Prostate gland (tissue), 2 donors: ENCODE data around the gene TMEM114.

ENCODE experiments used
- POLR2A ChIP-seq: fragments of 450-650 bp; IDR thresholded peaks from one replicate; pipeline ENCODE4 v1.6.1; 2016; ENCODE audit warnings: antibody characterized with exemption, mild to moderate bottlenecking
- POLR2AphosphoS5 ChIP-seq: sonication (generic); formaldehyde crosslinking; IDR thresholded peaks from one replicate; pipeline ENCODE4 v1.6.1; 2017; ENCODE audit warnings: antibody characterized with exemption
- TF ChIP-seq, protein P1 (sequence below), 4 experiments: fragments of 200-600 bp in 2 of 4; fragments of 450-650 bp in 2 of 4; sonication (generic) in 2 of 4; IDR thresholded peaks; 1 replicate in 3 of 4; 2 replicates in 1 of 4; pipeline ENCODE4 v1.5.1; 2016 to 2019; ENCODE audit warnings: antibody characterized with exemption in 4 of 4, mild to moderate bottlenecking in 2 of 4, moderate library complexity in 2 of 4

DNA sequence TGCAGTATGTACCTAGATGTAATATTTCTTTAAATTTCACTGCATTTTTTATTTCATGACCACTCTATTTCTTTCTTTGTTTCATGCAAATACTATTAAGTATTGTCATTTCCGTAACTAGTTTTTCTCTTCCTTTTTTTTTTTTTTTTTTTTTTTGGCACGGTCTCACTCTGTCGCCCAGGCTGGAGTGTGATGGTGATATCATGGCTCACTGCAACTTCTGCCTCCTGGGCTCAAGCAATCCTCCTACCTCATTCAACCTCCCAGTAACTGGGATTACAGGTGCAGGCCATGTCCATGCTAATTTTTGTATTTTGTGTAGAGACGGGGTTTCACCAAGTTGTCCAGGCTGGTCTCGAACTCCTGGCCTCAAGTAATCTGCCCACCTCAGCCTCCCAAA is 70.7 kb downstream of the TMEM114 start:
- no peak for TF ChIP-seq POLR2A
- TF ChIP-seq, protein P1, sequence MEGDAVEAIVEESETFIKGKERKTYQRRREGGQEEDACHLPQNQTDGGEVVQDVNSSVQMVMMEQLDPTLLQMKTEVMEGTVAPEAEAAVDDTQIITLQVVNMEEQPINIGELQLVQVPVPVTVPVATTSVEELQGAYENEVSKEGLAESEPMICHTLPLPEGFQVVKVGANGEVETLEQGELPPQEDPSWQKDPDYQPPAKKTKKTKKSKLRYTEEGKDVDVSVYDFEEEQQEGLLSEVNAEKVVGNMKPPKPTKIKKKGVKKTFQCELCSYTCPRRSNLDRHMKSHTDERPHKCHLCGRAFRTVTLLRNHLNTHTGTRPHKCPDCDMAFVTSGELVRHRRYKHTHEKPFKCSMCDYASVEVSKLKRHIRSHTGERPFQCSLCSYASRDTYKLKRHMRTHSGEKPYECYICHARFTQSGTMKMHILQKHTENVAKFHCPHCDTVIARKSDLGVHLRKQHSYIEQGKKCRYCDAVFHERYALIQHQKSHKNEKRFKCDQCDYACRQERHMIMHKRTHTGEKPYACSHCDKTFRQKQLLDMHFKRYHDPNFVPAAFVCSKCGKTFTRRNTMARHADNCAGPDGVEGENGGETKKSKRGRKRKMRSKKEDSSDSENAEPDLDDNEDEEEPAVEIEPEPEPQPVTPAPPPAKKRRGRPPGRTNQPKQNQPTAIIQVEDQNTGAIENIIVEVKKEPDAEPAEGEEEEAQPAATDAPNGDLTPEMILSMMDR (IDR thresholded peaks at IDR 0.05), result no peak
- TF ChIP-seq POLR2AphosphoS5, result no peak
